Activated naive CD4-positive, alpha-beta T cell (primary cell): Measurements from ENCODE around the gene C11orf24.
"Not testable (repeated sequence)": the region's sequence is repeated elsewhere in the genome, so short reads cannot be mapped to it uniquely, and the experiment has no call there.

Experiments
- DNase-seq, 4 experiments: peaks; one replicate each; lab custom pipeline; 2025; lab: John Stamatoyannopoulos, UW

Gene C11orf24

GRCh38 chr11:68298659-68299516 is 27.1 kb upstream of the C11orf24 start:
- DNase-seq = no peak

- DNase-seq = peak; percentile 45 to 70 (median 64)
These were observed 26.3 kb upstream of the C11orf24 start for GRCh38 chr11:68297812-68298658.

- no peak for DNase-seq
These were observed 25.7 kb upstream of the C11orf24 start for GRCh38 chr11:68297494-68297811.

- no peak for DNase-seq
These were observed 25.2 kb upstream of the C11orf24 start for GRCh38 chr11:68297052-68297378.

- no peak for DNase-seq
These were observed 24.7 kb upstream of the C11orf24 start for GRCh38 chr11:68296344-68297051.

GRCh38 chr11:68295940-68296339 is 24.2 kb upstream of the C11orf24 start:
- no peak for DNase-seq

GRCh38 chr11:68295271-68295670 is 23.5 kb upstream of the C11orf24 start:
- no peak for DNase-seq

GRCh38 chr11:68293708-68294107 is 21.9 kb upstream of the C11orf24 start:
- DNase-seq = no peak

- no peak for DNase-seq
These were observed 17.7 kb upstream of the C11orf24 start for GRCh38 chr11:68289456-68289855.

GRCh38 chr11:68287419-68287818 is 15.6 kb upstream of the C11orf24 start:
- DNase-seq = no peak

- not testable (repeated sequence) for DNase-seq
These were observed 12.8 kb upstream of the C11orf24 start for GRCh38 chr11:68284588-68284987.

- DNase-seq = no peak
These were observed 11.1 kb upstream of the C11orf24 start for GRCh38 chr11:68282861-68283230.

- DNase-seq = no peak
These were observed 10.5 kb upstream of the C11orf24 start for GRCh38 chr11:68282141-68282860.

- no peak for DNase-seq
These were observed 7.9 kb upstream of the C11orf24 start for GRCh38 chr11:68279676-68280075.

GRCh38 chr11:68276861-68277260 is 5.1 kb upstream of the C11orf24 start:
- no peak for DNase-seq

- DNase-seq = no peak
These were observed 4.1 kb upstream of the C11orf24 start for GRCh38 chr11:68275721-68276507.

GRCh38 chr11:68274306-68274705 is 2.5 kb upstream of the C11orf24 start:
- no peak for DNase-seq

GRCh38 chr11:68273026-68273738 is 1.4 kb upstream of the C11orf24 start:
- no peak for DNase-seq

GRCh38 chr11:68271023-68271780 is 571 bp downstream of the C11orf24 start:
- DNase-seq = peak in 2 of 4 experiments; percentile 27 to 44
